Measurements from ENCODE around the gene GMEB1.
"Not testable (repeated sequence)": the region's sequence is repeated elsewhere in the genome, so short reads cannot be mapped to it uniquely, and the experiment has no call there.

GMEB1 gene

GRCh38 chr1:28718586-28719331 lies 50.2 kb downstream of the GMEB1 start:
- DNase-seq (ENCODE audit: low read depth): no peak
- TF ChIP-seq, protein P1, sequence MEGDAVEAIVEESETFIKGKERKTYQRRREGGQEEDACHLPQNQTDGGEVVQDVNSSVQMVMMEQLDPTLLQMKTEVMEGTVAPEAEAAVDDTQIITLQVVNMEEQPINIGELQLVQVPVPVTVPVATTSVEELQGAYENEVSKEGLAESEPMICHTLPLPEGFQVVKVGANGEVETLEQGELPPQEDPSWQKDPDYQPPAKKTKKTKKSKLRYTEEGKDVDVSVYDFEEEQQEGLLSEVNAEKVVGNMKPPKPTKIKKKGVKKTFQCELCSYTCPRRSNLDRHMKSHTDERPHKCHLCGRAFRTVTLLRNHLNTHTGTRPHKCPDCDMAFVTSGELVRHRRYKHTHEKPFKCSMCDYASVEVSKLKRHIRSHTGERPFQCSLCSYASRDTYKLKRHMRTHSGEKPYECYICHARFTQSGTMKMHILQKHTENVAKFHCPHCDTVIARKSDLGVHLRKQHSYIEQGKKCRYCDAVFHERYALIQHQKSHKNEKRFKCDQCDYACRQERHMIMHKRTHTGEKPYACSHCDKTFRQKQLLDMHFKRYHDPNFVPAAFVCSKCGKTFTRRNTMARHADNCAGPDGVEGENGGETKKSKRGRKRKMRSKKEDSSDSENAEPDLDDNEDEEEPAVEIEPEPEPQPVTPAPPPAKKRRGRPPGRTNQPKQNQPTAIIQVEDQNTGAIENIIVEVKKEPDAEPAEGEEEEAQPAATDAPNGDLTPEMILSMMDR (IDR thresholded peaks at IDR 0.05; ENCODE audit: low read depth, low read length, missing control alignments): no peak
- H3K4me3 ChIP-seq (ENCODE audit: low read depth, low read length): no peak overlapping the region

GRCh38 chr1:28719332-28719619 lies 50.7 kb downstream of the GMEB1 start:
- DNase-seq (ENCODE audit: low read depth): no peak
- TF ChIP-seq, protein P1 (IDR thresholded peaks at IDR 0.05; ENCODE audit: low read depth, low read length, missing control alignments): no peak
- no peak overlapping the region for H3K4me3 ChIP-seq (ENCODE audit: low read depth, low read length)

GRCh38 chr1:28720376-28720775 lies 51.8 kb downstream of the GMEB1 start:
- TF ChIP-seq, protein P1 (IDR thresholded peaks at IDR 0.05; ENCODE audit: low read depth, low read length, missing control alignments): no peak
- DNase-seq (ENCODE audit: low read depth): no peak
- no peak overlapping the region for H3K4me3 ChIP-seq (ENCODE audit: low read depth, low read length)

DNA sequence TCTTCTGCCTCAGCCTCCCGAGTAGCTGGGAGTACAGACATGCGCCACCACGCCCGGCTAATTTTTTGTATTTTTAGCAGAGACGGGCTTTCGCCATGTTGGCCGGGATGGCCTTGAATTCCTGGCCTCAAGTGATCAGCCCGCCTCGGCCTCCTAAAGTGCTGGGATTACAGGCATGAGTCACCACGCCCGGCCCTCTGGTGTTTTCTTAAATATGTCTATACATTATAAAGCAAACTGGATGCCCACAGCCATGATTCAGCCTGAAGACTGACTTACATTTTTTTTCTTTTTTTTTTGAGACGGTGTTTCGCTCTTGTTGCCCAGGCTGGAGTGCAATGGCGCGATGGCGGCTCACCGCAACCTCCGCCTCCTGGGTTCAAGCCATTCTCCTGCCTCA lies 53.3 kb downstream of the GMEB1 start:
- not testable (repeated sequence) for DNase-seq (ENCODE audit: low read depth); H3K4me3 ChIP-seq (ENCODE audit: low read depth, low read length)

DNA sequence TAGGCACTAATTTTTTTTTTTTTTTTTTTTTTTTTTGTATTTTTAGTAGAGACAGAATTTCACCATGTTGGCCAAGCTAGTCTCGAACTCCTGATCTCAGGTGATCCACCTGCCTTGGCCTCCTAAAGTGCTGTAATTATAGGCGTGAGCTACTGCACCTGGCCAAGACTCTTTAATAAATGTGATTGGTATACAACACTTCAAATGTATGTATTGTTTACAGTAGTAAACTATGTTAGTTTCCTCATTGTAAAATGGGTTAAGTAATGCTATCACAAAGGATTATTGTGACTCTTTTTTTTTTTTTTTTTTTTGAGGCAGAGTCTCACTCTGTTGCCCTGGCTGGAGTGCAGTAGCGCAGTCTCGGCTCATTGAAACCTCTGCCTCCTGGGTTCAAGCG lies 56.8 kb downstream of the GMEB1 start:
- not testable (repeated sequence) for H3K4me3 ChIP-seq (ENCODE audit: low read depth, low read length); DNase-seq (ENCODE audit: low read depth)

GRCh38 chr1:28735961-28736449 lies 67.4 kb downstream of the GMEB1 start:
- TF ChIP-seq, protein P1 (IDR thresholded peaks at IDR 0.05; ENCODE audit: low read depth, low read length, missing control alignments): no peak
- DNase-seq (ENCODE audit: low read depth): no peak
- H3K4me3 ChIP-seq (ENCODE audit: low read depth, low read length): peak overlapping the region; percentile 56

GRCh38 chr1:28736450-28737306 lies 68.1 kb downstream of the GMEB1 start, which contains the start of gene YTHDF2:
Gene YTHDF2, plus strand, starts transcription at chr1:28736940. Its CDS starts 181 bp downstream, at chr1:28737121.
- TF ChIP-seq, protein P1 (IDR thresholded peaks at IDR 0.05; ENCODE audit: low read depth, low read length, missing control alignments): peak; percentile 83
- peak within 1 kb of the TSS; percentile 75 for H3K4me3 ChIP-seq (ENCODE audit: low read depth, low read length)
- DNase-seq (ENCODE audit: low read depth): peak; percentile 87

All from GM12864 (cell line).